Astrocyte of the spinal cord (primary cell): ENCODE results near the gene CLCA1.
A peak's percentile ranks its signal among the peaks of the same experiment; 100 is the strongest.

Experiments
- DNase-seq: peaks from one replicate; pipeline ENCODE4 v3.0.0; 2011; ENCODE audit warnings: low read depth, low spot score
- H3K4me3 ChIP-seq: 2 replicates; pipeline ENCODE4 v1.5.1; 2011; ENCODE audit warnings: low read depth, mild to moderate bottlenecking, low read length, moderate library complexity
- in situ Hi-C: cut with HindIII; loops from 2 replicates; pipeline ENCODE4 v1.10.0; 2017; ENCODE audit warnings: low sequenced_read_pairs
- TF ChIP-seq, protein P1 (sequence below): IDR thresholded peaks from 2 replicates; pipeline ENCODE4 v1.5.1; 2012; ENCODE audit warnings: low read depth, mild to moderate bottlenecking, low read length, inconsistent platforms

Gene CLCA1, protein sequence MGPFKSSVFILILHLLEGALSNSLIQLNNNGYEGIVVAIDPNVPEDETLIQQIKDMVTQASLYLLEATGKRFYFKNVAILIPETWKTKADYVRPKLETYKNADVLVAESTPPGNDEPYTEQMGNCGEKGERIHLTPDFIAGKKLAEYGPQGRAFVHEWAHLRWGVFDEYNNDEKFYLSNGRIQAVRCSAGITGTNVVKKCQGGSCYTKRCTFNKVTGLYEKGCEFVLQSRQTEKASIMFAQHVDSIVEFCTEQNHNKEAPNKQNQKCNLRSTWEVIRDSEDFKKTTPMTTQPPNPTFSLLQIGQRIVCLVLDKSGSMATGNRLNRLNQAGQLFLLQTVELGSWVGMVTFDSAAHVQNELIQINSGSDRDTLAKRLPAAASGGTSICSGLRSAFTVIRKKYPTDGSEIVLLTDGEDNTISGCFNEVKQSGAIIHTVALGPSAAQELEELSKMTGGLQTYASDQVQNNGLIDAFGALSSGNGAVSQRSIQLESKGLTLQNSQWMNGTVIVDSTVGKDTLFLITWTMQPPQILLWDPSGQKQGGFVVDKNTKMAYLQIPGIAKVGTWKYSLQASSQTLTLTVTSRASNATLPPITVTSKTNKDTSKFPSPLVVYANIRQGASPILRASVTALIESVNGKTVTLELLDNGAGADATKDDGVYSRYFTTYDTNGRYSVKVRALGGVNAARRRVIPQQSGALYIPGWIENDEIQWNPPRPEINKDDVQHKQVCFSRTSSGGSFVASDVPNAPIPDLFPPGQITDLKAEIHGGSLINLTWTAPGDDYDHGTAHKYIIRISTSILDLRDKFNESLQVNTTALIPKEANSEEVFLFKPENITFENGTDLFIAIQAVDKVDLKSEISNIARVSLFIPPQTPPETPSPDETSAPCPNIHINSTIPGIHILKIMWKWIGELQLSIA

DNA sequence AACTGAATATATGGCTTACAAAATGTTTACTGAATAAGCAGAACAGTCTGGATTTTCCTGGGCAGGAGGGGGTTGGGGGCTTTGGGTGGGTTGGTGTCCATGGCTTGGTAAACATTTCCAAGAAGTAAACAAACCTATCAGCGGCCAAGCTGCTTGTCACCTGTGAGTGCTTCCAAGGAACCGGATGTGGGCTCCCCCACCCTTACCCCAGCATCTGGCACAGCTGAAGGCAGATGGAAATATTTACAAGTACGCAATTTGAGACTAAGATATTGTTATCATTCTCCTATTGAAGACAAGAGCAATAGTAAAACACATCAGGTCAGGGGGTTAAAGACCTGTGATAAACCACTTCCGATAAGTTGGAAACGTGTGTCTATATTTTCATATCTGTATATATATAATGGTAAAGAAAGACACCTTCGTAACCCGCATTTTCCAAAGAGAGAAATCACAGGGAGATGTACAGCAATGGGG is at the start of gene CLCA1:
TSS of gene CLCA1 (plus strand) at position 427 of the 477 bp plus-strand sequence. CDS start at position 472, 45 bp downstream.
- in situ Hi-C loops = no loop called here
- TF ChIP-seq, protein P1, sequence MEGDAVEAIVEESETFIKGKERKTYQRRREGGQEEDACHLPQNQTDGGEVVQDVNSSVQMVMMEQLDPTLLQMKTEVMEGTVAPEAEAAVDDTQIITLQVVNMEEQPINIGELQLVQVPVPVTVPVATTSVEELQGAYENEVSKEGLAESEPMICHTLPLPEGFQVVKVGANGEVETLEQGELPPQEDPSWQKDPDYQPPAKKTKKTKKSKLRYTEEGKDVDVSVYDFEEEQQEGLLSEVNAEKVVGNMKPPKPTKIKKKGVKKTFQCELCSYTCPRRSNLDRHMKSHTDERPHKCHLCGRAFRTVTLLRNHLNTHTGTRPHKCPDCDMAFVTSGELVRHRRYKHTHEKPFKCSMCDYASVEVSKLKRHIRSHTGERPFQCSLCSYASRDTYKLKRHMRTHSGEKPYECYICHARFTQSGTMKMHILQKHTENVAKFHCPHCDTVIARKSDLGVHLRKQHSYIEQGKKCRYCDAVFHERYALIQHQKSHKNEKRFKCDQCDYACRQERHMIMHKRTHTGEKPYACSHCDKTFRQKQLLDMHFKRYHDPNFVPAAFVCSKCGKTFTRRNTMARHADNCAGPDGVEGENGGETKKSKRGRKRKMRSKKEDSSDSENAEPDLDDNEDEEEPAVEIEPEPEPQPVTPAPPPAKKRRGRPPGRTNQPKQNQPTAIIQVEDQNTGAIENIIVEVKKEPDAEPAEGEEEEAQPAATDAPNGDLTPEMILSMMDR = no peak
- no peak for DNase-seq
- no peak within 1 kb of the TSS for H3K4me3 ChIP-seq

DNA sequence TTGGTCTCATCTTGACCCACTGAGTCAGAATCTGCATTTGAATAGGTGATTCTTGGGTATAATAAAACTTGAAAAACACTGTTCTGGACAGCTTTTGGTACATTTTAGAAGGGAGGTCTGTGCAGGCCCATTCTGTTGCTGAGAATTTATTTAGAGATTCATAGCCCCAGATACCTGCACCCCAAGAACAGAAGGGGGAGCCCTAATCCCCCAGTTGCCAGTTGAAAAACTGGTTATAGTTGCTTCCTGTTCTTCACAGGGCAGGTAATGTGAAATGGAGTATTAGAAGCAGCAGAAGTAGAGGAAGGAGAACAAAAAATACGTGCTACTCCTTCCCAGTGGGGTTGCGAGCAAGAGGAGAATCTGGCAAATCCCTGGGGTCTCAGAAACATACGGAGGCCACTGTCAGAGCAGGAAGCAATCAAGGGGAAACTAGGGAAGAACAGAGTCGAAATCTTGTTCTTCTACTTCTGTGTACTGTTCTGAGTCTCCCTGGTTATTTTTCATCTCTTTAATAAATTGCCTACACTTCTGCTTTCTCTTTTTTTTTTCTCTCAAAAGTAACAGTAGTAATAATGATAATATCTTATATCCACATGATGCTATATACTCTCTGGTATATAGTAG is 49.3 kb upstream of the CLCA1 start:
- TF ChIP-seq, protein P1 = peak; percentile 65
- H3K4me3 ChIP-seq = no peak overlapping the region
- peak; percentile 22 for DNase-seq
- in situ Hi-C loops = no loop called here

DNA sequence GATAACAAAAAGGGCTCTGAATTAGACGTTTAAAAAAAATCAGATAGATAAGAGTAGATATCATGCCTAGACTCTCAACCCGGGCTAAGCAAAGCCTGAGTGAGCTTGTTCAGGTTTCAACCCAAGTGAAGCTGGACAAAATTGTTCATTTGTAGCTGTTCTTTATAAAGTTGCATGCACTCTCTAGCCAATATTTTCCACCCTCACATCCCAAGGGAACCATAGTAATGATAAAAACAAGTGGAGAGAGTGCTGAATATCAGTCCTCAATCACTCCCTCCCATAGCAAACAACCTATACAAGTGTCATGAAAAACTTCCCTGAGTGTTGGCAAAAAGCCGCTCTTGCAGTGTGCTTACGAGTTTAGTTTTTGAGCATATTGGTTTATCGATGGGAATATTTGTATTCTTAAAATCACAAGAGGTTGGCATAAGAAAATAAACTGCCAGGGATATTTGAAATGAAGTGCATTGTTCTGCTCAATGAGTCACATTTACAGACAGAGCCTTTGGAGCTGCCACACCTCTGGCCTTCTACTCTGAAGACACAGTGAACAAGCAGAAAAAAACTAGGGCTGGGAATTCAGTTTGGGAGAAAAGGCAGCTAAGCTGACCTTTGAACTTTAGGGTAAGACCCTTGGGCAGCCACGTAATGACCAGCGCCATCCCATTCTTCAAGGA is 47.0 kb upstream of the CLCA1 start:
- in situ Hi-C loops = no loop called here
- peak; percentile 13 for DNase-seq
- TF ChIP-seq, protein P1 = no peak
- H3K4me3 ChIP-seq = no peak overlapping the region

DNA sequence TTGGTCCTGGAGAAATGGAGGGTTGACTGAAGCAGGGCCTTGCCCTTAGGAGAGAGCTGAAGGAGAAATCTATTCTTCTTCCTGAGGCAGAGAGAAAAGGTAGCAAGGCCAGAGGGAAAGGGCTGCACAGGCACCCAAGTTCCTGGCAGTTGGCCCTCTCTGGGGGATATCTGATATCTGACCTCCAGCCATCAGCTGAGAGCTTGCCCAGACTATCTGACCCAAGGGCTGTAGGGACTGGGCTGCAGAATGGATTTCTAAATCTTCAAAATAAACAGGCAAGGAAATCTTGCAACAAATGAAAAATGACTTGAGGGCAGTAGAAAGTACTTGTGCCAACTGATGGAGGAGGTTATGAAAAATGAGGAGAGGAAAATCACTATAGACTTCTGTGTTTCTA is 45.3 kb upstream of the CLCA1 start:
- TF ChIP-seq, protein P1 = no peak
- no peak overlapping the region for H3K4me3 ChIP-seq
- DNase-seq = no peak
- in situ Hi-C loops = no loop called here

DNA sequence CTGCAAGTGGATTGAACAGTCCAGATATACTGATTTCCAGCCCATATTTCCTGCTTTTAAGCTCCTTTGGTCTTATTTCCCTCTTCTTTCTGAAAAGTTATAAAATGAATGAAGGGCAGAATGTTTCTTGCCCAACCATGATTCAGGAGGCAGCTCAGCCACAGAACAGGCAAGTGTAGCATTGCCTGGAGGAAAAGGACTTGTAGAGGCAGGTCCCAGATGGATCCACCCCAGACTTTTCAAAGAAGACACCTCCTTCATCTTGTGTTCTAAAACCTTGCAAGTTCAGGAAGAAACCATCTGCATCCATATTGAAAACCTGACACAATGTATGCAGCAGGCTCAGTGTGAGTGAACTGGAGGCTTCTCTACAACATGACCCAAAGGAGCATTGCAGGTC is 44.9 kb upstream of the CLCA1 start, which contains the start of gene CLCA2:
TSS of gene CLCA2 (plus strand) at position 299 of the 400 bp plus-strand sequence. CDS start at position 376, 77 bp downstream.
- in situ Hi-C loops = no loop called here
- TF ChIP-seq, protein P1 = no peak
- no peak for DNase-seq
- no peak within 1 kb of the TSS for H3K4me3 ChIP-seq
